Upper lobe of left lung (tissue), 6 donors: Measurements from ENCODE around the gene RSF1. TPM values are rescaled to one million over a fixed set of nuclear protein-coding genes. Genes with fewer than 3 reads are reported as not detected.

Experiments used
- ATAC-seq, 2 donors: fragments of 200-7000 bp; cut with Tn5 transposase; one replicate each; pipeline ENCODE4 v1.9.1; 2022; ENCODE audit warnings: mild to moderate bottlenecking in 2 of 2, moderate library complexity in 2 of 2; ENCODE audit not compliant: low FRiP score in 2 of 2
- DNase-seq, 2 donors: peaks; one replicate each; pipeline ENCODE4 v3.0.0-alpha.2; 2019 to 2020
- H3K27ac ChIP-seq, 4 donors: fragments of 200-600 bp; sonication (generic); one replicate each; pipeline ENCODE4 v1.5.1; 2016 to 2019
- H3K27me3 ChIP-seq, 4 donors: fragments of 200-600 bp; sonication (generic); one replicate each; pipeline ENCODE4 v1.5.1; 2017 to 2019
- H3K36me3 ChIP-seq, 4 donors: fragments of 200-600 bp; sonication (generic); one replicate each; pipeline ENCODE4 v1.5.1; 2016 to 2019
- H3K4me1 ChIP-seq, 4 donors: fragments of 200-600 bp; sonication (generic); one replicate each; pipeline ENCODE4 v1.5.1; 2018 to 2019
- H3K4me3 ChIP-seq, 4 donors: fragments of 200-600 bp; sonication (generic); one replicate each; pipeline ENCODE4 v1.5.1; 2017 to 2019; ENCODE audit warnings: mild to moderate bottlenecking in 2 of 4, moderate library complexity in 1 of 4
- H3K9me3 ChIP-seq, 4 donors: fragments of 200-600 bp; sonication (generic); one replicate each; pipeline ENCODE4 v1.5.1; 2018 to 2019
- EP300 ChIP-seq, 4 donors: sonication (generic); formaldehyde crosslinking; IDR thresholded peaks; one replicate each; pipeline ENCODE4 v1.5.1; 2017; ENCODE audit warnings: antibody characterized with exemption in 4 of 4, control low read depth in 2 of 4
- POLR2A ChIP-seq, 4 donors: fragments of 450-650 bp; IDR thresholded peaks; one replicate each; pipeline ENCODE4 v1.5.1; 2016 to 2017; ENCODE audit warnings: antibody characterized with exemption in 4 of 4, mild to moderate bottlenecking in 2 of 4
- POLR2AphosphoS5 ChIP-seq, 2 donors: sonication (generic); formaldehyde crosslinking; IDR thresholded peaks; one replicate each; pipeline ENCODE4 v1.5.1; 2017; ENCODE audit warnings: antibody characterized with exemption in 2 of 2
- WGBS, 2 donors: methylation state at CpG; one replicate each; pipeline ENCODE4 v1.1.5; 2017 to 2018; 5-methylcytosine and 5-hydroxymethylcytosine counted together
- total RNA-seq, 6 donors: library from RNA; depleted of rRNA in 4 of 6; stranded (reverse); fragments of >200 nt in 4 of 6; gene quantifications; one replicate each; pipeline versions ENCODE4 v1.1.0 to v1.2.1, GENCODE V29; 2016 to 2021
- TF ChIP-seq, protein P1 (sequence below), 6 experiments: fragments of 450-650 bp in 4 of 6; fragments of 200-600 bp in 2 of 6; sonication (generic) in 2 of 6; IDR thresholded peaks; one replicate each; pipeline ENCODE4 v1.5.1; 2016 to 2019; ENCODE audit warnings: antibody characterized with exemption in 6 of 6
- donor health status: DM: no; HTN: no; CAD: no; lungs with moderate emphysema.
- donor health status: DM: no; HTN: yes; CAD: no; lungs with severe emphysema.

The RSF1 gene
- total RNA-seq, 6 donors from 2014 or later: 36.2 to 136 (median 71.2) TPM

GRCh38 chr11:77654770-77655434 lies 165.6 kb downstream of the RSF1 start:
- no peaks in the 10 kb centered on the region for H3K36me3 ChIP-seq
- no peak for DNase-seq
- H3K4me3 ChIP-seq: no peak overlapping the region
- no peaks in the 10 kb centered on the region for H3K9me3 ChIP-seq
- H3K4me1 ChIP-seq: no peaks in the 10 kb centered on the region
- no peaks in the 10 kb centered on the region for H3K27me3 ChIP-seq
- ATAC-seq: no peak
- TF ChIP-seq, protein P1, sequence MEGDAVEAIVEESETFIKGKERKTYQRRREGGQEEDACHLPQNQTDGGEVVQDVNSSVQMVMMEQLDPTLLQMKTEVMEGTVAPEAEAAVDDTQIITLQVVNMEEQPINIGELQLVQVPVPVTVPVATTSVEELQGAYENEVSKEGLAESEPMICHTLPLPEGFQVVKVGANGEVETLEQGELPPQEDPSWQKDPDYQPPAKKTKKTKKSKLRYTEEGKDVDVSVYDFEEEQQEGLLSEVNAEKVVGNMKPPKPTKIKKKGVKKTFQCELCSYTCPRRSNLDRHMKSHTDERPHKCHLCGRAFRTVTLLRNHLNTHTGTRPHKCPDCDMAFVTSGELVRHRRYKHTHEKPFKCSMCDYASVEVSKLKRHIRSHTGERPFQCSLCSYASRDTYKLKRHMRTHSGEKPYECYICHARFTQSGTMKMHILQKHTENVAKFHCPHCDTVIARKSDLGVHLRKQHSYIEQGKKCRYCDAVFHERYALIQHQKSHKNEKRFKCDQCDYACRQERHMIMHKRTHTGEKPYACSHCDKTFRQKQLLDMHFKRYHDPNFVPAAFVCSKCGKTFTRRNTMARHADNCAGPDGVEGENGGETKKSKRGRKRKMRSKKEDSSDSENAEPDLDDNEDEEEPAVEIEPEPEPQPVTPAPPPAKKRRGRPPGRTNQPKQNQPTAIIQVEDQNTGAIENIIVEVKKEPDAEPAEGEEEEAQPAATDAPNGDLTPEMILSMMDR (IDR thresholded peaks at IDR 0.05): no peak
- TF ChIP-seq POLR2AphosphoS5 (IDR thresholded peaks at IDR 0.05) (no peak), POLR2A (IDR thresholded peaks at IDR 0.05) (no peak), EP300 (IDR thresholded peaks at IDR 0.05) (no peak)
- H3K27ac ChIP-seq: no peak overlapping the region
- WGBS, 2 donors: 89 to 92% methylated on average over 4 of the region's 4 CpGs

GRCh38 chr11:77650123-77650522 lies 170.4 kb downstream of the RSF1 start:
- TF ChIP-seq, protein P1 (IDR thresholded peaks at IDR 0.05): no peak
- TF ChIP-seq POLR2AphosphoS5 (IDR thresholded peaks at IDR 0.05) (no peak), EP300 (IDR thresholded peaks at IDR 0.05) (no peak), POLR2A (IDR thresholded peaks at IDR 0.05) (no peak)
- DNase-seq (no peak), ATAC-seq (no peak)
- no peaks in the 10 kb centered on the region for H3K27me3 ChIP-seq
- H3K27ac ChIP-seq: no peak overlapping the region
- WGBS, 2 donors: 82 to 90% methylated on average over 3 of the region's 3 CpGs
- H3K9me3 ChIP-seq: no peaks in the 10 kb centered on the region
- no peaks in the 10 kb centered on the region for H3K36me3 ChIP-seq
- H3K4me3 ChIP-seq: no peak overlapping the region
- H3K4me1 ChIP-seq: no peaks in the 10 kb centered on the region

- no peak for TF ChIP-seq POLR2A (IDR thresholded peaks at IDR 0.05)
- TF ChIP-seq EP300 (IDR thresholded peaks at IDR 0.05): no peak
- TF ChIP-seq, protein P1 (IDR thresholded peaks at IDR 0.05): no peak
- TF ChIP-seq POLR2AphosphoS5 (IDR thresholded peaks at IDR 0.05): no peak
- 81% methylated on average over 3 of the region's 3 CpGs for WGBS, 2 donors
- Histone ChIP-seq H3K4me3 (no peak overlapping the region), H3K36me3 (no peaks in the 10 kb centered on the region), H3K4me1 (no peaks in the 10 kb centered on the region), H3K27ac (no peak overlapping the region), H3K9me3 (no peaks in the 10 kb centered on the region), H3K27me3 (no peaks in the 10 kb centered on the region)
- DNase-seq: no peak
- ATAC-seq: no peak
These were observed 172.7 kb downstream of the RSF1 start for GRCh38 chr11:77647654-77648305.

GRCh38 chr11:77644887-77645286 lies 175.6 kb downstream of the RSF1 start:
- Histone ChIP-seq H3K4me3 (no peak overlapping the region), H3K4me1 (peaks cover 0 to 4% (median 0%) of the 10 kb centered on the region in 4 donors), H3K9me3 (no peaks in the 10 kb centered on the region), H3K36me3 (no peaks in the 10 kb centered on the region), H3K27ac (no peak overlapping the region), H3K27me3 (no peaks in the 10 kb centered on the region)
- TF ChIP-seq POLR2A (IDR thresholded peaks at IDR 0.05): no peak
- no peak for TF ChIP-seq POLR2AphosphoS5 (IDR thresholded peaks at IDR 0.05)
- TF ChIP-seq EP300 (IDR thresholded peaks at IDR 0.05): no peak
- TF ChIP-seq, protein P1 (IDR thresholded peaks at IDR 0.05): no peak
- 92 to 94% methylated on average over 1 of the region's 1 CpG for WGBS, 2 donors
- ATAC-seq (no peak), DNase-seq (no peak)
